ENCODE data around the gene ALDH1L1.

ALDH1L1 gene

GRCh38 chr3:126158016-126158911, 22.1 kb downstream of the ALDH1L1 start:
- DNase-seq (ENCODE audit: low read depth, low spot score) = no peak
- H3K4me3 ChIP-seq (ENCODE audit: low read length) = no peak overlapping the region

- no peak for DNase-seq (ENCODE audit: low read depth, low spot score)
- no peak overlapping the region for H3K4me3 ChIP-seq (ENCODE audit: low read length)
Observed at GRCh38 chr3:126157083-126157768, 23.2 kb downstream of the ALDH1L1 start.

- no peak overlapping the region for H3K4me3 ChIP-seq (ENCODE audit: low read length)
- no peak for DNase-seq (ENCODE audit: low read depth, low spot score)
Observed at GRCh38 chr3:126156468-126156867, 23.9 kb downstream of the ALDH1L1 start.

- no peak for DNase-seq (ENCODE audit: low read depth, low spot score)
- no peak overlapping the region for H3K4me3 ChIP-seq (ENCODE audit: low read length)
Observed at GRCh38 chr3:126155819-126156218, 24.6 kb downstream of the ALDH1L1 start.

GRCh38 chr3:126155280-126155640, 25.1 kb downstream of the ALDH1L1 start:
- no peak for DNase-seq (ENCODE audit: low read depth, low spot score)
- H3K4me3 ChIP-seq (ENCODE audit: low read length) = no peak overlapping the region

- no peak for DNase-seq (ENCODE audit: low read depth, low spot score)
- no peak overlapping the region for H3K4me3 ChIP-seq (ENCODE audit: low read length)
Observed at GRCh38 chr3:126154391-126155279, 25.8 kb downstream of the ALDH1L1 start.

GRCh38 chr3:126153695-126154360, 26.6 kb downstream of the ALDH1L1 start:
- DNase-seq (ENCODE audit: low read depth, low spot score) = no peak
- no peak overlapping the region for H3K4me3 ChIP-seq (ENCODE audit: low read length)

GRCh38 chr3:126152901-126153694, 27.3 kb downstream of the ALDH1L1 start:
- no peak overlapping the region for H3K4me3 ChIP-seq (ENCODE audit: low read length)
- DNase-seq (ENCODE audit: low read depth, low spot score) = no peak

GRCh38 chr3:126152458-126152857, 27.9 kb downstream of the ALDH1L1 start:
- no peak for DNase-seq (ENCODE audit: low read depth, low spot score)
- no peak overlapping the region for H3K4me3 ChIP-seq (ENCODE audit: low read length)

GRCh38 chr3:126151562-126152302, 28.7 kb downstream of the ALDH1L1 start:
- DNase-seq (ENCODE audit: low read depth, low spot score) = no peak
- no peak overlapping the region for H3K4me3 ChIP-seq (ENCODE audit: low read length)

- DNase-seq (ENCODE audit: low read depth, low spot score) = no peak
Observed at GRCh38 chr3:126149960-126150515, 30.3 kb downstream of the ALDH1L1 start.

GRCh38 chr3:126149256-126149902, 31.0 kb downstream of the ALDH1L1 start:
- no peak for DNase-seq (ENCODE audit: low read depth, low spot score)
- no peak overlapping the region for H3K4me3 ChIP-seq (ENCODE audit: low read length)

More at GRCh38 chr3:126149960-126150515, 30.3 kb downstream of the ALDH1L1 start:
- H3K4me3 ChIP-seq (ENCODE audit: low read length) = no peak overlapping the region

GRCh38 chr3:126147932-126148683, 32.3 kb downstream of the ALDH1L1 start:
- no peak overlapping the region for H3K4me3 ChIP-seq (ENCODE audit: low read length)
- no peak for DNase-seq (ENCODE audit: low read depth, low spot score)

GRCh38 chr3:126147147-126147931, 33.0 kb downstream of the ALDH1L1 start:
- no peak overlapping the region for H3K4me3 ChIP-seq (ENCODE audit: low read length)
- DNase-seq (ENCODE audit: low read depth, low spot score) = no peak

GRCh38 chr3:126146525-126147146, 33.8 kb downstream of the ALDH1L1 start:
- no peak for DNase-seq (ENCODE audit: low read depth, low spot score)
- H3K4me3 ChIP-seq (ENCODE audit: low read length) = no peak overlapping the region

All from Jurkat, Clone E6-1 (cell line).